Activated CD4-positive, alpha-beta T cell treated with anti-CD3 and anti-CD28 coated beads, Interleukin-2, Interleukin-6, amounts not matched to agents 100 ng/mL and 50 ng/mL, durations not matched to agents 16 hours and 8 hours (primary cell): Measurements from ENCODE around the gene WDR75.
"Not testable (repeated sequence)": the region's sequence is repeated elsewhere in the genome, so short reads cannot be mapped to it uniquely, and the experiment has no call there.

Experiments
- DNase-seq: peaks from one replicate; pipeline ENCODE4 v3.0.0-alpha.2; 2020

The WDR75 gene

GRCh38 chr2:189442468-189442867 is 1.2 kb downstream of the WDR75 start:
- DNase-seq = no peak

GRCh38 chr2:189444322-189444721 is 3.0 kb downstream of the WDR75 start:
- peak; percentile 60 for DNase-seq

- no peak for DNase-seq
Measured at GRCh38 chr2:189446780-189447179, 5.5 kb downstream of the WDR75 start.

- DNase-seq = no peak
Measured at GRCh38 chr2:189454009-189454408, 12.7 kb downstream of the WDR75 start.

GRCh38 chr2:189465076-189465475 is 23.8 kb downstream of the WDR75 start:
- no peak for DNase-seq

GRCh38 chr2:189465478-189465877 is 24.2 kb downstream of the WDR75 start:
- DNase-seq = no peak

GRCh38 chr2:189466046-189466445 is 24.8 kb downstream of the WDR75 start:
- DNase-seq = no peak

GRCh38 chr2:189466656-189467055 is 25.4 kb downstream of the WDR75 start:
- DNase-seq = no peak

- DNase-seq = no peak
Measured at GRCh38 chr2:189467160-189467559, 25.9 kb downstream of the WDR75 start.

- DNase-seq = no peak
Measured at GRCh38 chr2:189467593-189467992, 26.3 kb downstream of the WDR75 start.

GRCh38 chr2:189474526-189474925 is 33.3 kb downstream of the WDR75 start:
- DNase-seq = no peak

GRCh38 chr2:189477756-189478155 is 36.5 kb downstream of the WDR75 start:
- no peak for DNase-seq

GRCh38 chr2:189478289-189478688 is 37.0 kb downstream of the WDR75 start:
- not testable (repeated sequence) for DNase-seq

GRCh38 chr2:189481071-189481470 is 39.8 kb downstream of the WDR75 start:
- no peak for DNase-seq

GRCh38 chr2:189483571-189483970 is 42.3 kb downstream of the WDR75 start:
- no peak for DNase-seq

GRCh38 chr2:189483980-189484740 is 42.9 kb downstream of the WDR75 start:
- DNase-seq = no peak

- DNase-seq = no peak
Measured at GRCh38 chr2:189485146-189485545, 43.9 kb downstream of the WDR75 start.

GRCh38 chr2:189486237-189486770 is 45.0 kb downstream of the WDR75 start:
- DNase-seq = no peak

- DNase-seq = no peak
Measured at GRCh38 chr2:189487283-189488007, 46.2 kb downstream of the WDR75 start.

- no peak for DNase-seq
Measured at GRCh38 chr2:189488008-189488310, 46.7 kb downstream of the WDR75 start.

- no peak for DNase-seq
Measured at GRCh38 chr2:189492451-189492850, 51.2 kb downstream of the WDR75 start.

- no peak for DNase-seq
Measured at GRCh38 chr2:189498205-189498604, 56.9 kb downstream of the WDR75 start.

- no peak for DNase-seq
Measured at GRCh38 chr2:189499137-189499536, 57.9 kb downstream of the WDR75 start.

- DNase-seq = no peak
Measured at GRCh38 chr2:189500456-189501160, 59.3 kb downstream of the WDR75 start.
